CD4-positive, alpha-beta T cell treated with Interferon alpha-2 for 1 hour (primary cell): ENCODE data around the gene PACRG.
A peak's percentile ranks its signal among the peaks of the same experiment; 100 is the strongest.

Experiments used
- DNase-seq, 2 donors: peaks; one replicate each; pipeline ENCODE4 v3.0.0-alpha.2; 2020 to 2022

PACRG gene

DNA sequence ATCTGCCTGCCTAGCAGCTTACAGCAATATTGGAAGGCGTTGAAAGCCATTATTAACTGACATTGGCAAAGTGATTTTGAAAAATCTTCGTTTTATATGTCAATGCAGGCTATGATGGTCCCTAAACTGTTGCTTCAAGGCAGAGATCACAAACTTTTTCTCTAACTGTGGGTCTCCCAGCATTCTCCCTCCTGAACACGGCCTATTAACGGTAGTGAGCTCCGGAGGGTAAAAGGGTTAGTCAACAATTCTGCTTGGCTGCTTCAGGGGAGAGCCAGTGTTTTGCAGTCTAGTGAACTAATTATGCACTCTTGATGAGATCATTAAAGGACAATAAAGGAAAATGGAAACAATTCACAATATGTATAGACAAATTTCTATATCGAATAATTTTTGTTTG is 424.9 kb downstream of the PACRG start:
- DNase-seq = no peak

DNA sequence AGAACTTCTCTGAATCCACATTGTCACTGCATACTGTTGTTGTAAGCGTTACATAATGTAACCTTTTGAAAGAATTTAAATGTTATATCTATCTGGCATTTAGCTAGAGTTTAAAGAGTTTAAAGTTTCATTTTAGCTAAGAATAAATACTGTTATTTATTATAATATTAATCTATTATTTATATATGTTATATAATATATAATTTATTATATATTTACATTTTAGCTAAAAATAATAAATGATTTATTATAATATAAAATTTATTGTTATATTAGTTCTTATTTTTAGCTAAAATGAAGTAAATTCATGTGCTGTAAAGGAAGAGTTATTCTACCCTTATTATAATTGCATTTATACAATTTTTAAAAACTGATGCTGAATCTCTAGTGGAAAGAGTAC is 431.3 kb downstream of the PACRG start:
- no peak for DNase-seq

DNA sequence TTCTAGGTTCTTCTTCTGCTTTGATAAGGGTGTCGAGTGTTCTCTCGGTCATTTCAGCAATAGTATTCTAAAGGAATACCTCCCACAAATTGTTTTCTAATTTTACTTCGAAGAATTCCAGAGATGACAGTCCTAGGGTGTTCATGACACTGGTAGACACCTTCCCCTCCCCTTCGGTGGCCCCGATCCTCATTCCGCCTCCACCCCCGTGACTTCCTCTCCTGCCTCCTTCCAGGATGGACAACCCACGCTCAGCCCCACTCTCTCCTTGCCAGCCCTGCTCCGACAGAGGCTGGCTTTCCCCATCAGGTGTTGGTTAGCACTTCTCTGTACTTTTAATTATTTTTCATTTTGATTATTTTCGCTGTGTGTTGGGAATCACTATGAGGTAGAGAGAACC is 431.9 kb downstream of the PACRG start:
- DNase-seq = no peak

DNA sequence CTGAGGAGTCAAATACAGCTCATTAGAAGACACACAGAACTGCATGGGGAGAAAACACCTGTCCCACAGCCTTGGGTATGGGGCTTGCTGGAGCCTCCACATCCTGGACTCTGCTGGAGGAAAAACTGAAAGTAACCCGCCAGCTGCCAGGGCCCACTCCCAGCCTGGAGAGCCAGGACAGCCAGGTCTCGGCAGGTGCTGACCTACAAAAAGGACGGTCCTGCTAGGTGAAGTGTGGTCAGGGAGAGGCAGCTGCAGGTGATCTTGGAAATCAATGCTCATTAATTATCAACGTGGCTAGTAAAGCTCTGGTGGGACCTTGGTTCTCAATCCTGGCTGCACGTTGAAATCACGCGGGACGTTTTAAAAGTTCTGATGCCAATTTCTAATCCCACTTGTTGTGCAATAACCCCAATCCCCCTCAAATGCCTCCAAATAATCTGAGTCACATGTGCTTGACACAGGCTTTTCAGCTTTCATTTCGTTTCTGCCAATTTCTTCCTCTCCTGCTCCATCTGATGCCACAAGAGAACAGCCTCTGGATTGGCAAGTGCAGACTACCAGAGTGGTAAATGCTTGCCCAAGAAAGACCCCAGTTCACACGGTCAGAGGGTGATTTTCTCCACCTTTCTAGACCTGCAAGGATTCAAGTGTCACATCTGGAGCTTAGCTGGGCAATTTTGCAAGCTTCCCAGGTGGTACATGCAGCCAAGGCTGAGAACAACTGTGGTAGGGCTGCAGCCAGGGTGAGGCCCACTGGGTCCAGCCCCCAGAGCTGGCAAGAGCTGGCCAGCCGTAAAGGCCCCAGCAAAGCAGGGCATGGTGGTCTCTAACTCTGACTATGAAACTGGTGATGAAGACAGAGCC is 434.5 kb downstream of the PACRG start:
- DNase-seq = no peak

DNA sequence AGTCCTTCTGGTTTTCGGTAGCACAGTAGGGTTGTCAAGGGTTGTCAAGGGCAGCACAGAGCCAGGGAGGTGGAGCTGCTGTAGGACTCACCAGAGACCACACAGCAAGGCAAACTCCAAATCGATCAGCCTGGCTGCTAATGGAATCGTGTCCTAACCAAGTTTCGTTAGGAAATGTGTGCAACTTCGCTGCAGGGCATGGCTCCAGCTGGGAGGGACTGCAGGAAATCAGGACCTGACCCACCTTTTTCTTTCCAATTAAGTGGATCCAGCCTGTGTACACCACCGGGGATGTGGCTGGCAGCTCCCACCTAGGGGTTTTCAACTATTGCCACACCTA is 435.1 kb downstream of the PACRG start:
- DNase-seq = no peak

DNA sequence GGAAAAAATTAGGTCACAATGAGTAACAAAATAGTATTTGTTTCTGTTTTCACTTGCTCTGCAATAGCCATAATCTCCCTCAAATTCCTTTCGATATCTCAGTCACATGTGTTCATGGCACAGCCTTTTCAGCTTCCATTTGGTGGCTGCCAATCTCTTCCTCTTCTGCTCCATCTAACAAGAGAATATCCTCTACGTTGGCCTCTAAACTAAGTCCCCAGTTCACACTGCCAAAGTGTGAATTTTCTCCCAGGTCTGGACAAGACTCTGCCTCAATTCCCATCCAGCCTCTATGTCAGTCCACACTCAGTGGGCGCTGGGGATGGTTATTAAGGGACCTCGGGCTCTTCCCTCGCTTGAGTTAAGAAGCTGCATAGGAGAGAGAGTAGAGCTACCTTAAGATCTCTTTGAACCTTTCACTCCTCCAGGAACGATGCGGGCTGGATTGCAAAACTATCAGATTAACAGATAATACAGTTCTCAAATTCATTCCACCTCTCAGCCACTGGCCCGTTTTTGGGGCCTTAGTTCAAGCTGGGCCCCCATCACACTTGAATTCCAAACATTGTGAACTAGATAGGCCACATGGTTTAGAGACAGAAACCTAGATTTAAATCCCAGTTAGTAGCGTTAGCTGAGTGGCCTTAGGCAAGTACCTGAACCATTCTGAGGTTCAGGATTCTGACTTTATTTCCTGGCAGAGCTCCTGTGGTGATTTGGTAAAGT is 436.6 kb downstream of the PACRG start:
- DNase-seq = no peak

DNA sequence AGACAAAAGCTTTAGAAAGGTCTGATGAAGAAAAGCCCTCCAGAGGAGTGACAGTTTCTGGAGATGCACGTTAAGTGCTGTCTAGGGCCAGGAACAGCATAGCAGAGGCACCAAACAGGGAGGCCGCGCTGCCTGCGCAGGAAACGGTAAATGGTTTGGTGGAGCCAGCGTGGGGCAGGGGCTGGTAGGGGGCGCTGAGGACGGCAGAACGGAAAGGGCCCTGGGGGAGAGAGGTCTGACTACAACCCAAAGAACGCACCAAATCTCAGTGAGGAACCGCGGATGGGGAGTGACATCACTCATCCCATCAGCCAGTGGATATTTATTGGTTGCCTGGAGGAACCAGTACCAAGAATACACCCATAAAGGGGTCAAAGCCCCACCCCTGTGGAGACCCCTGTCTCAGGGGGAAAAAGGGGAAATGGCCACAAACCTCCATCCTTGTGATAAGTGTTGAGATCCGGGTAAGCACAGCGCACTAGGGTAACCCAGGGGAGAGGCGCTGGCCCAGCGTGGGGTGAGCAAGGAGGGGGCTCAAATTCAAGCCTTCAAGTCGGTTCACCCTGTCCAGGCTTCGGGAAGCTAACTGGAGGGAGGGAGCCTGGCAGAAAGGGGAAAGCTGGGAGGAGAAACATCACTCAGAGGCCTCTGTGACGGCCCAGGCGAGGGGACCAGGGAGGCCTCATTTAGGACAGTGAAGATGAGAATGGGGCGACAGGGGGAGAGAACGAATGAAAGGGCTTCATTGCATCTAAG is 437.6 kb downstream of the PACRG start:
- DNase-seq = no peak

DNA sequence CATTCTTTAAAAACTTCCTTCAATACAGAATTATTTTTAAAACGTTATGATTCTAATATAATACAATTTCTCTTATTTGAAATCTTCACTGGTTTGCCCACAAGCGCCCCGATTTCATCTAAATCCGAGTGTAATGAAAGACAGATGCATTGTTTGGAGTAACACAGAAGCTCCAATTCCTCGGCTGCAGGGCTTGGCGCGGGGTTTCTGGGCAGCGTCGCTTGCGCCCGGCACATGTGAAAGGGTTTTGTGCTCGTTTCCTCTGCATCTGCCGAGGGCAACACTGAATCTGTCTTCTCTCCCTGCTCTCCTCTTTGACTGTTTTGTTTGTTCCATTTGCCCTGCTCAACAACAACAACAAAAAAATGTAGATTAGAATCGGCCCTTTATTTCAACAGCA is 438.1 kb downstream of the PACRG start:
- DNase-seq = no peak

DNA sequence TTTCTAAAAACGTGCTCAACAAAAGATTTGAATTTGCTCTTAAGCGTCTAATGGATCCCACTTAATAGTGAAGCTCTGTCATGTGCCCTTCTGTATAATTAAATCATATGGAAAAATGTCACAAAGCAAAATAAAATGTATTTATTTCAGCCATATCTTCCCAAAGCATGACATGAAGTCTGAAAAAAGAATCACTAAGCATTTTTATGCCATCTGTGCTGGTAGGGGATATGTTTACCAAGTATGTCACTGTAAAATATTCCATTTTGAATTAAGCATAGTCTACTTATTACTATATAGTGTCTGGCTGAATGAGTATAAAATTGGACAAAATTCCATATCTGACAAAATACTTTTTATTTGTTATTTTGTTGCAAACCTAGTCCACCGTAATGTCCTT is 438.7 kb downstream of the PACRG start:
- DNase-seq = no peak

DNA sequence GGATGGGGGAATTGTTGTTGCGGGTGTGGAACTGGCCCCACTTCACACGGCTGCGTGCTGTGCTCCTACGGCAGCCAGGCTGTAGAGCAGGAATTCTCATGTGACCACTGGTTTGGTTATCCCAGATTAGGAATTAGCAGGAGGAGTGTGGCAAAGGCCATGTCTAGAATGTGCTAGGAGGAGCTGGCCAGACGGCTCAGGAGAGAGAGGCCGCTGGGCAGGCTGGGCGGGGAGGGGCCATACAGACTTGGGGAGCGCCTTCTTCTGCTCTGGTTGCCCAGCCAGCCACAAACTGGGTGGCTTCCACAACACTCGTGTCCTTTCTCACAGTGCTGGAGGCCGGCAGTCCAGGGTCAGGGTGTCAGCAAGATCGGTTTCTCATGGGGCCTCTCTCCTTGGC is 441.7 kb downstream of the PACRG start:
- DNase-seq = no peak

DNA sequence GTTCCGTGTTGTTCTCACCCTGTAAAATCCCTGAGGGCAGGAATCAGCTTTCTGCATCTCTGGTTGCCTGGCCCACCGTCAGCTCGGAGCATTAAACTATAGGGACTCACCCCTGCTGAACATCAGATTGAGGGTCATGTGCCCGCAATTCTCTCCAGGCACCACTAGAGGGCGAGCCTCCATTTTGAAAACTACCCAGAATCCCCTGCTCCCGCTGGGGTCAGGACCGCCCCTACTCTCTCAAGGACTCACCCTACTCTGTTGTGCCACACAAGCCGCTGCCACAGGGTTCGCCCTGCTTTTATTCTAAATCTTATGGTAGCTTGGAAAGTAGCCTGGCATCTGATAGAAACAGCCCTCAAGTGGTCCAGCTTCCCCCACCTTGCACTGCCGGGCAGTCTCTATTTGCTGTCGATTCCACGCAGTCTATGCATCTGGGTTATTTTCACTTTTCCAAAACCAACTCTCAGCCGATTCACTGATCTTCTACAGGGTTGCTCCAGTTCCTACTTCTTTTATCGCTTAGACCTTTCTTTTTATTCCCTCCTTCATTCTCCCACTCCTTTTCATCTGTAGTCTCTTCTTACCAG is 442.6 kb downstream of the PACRG start:
- peak; percentile 7 to 20 for DNase-seq

DNA sequence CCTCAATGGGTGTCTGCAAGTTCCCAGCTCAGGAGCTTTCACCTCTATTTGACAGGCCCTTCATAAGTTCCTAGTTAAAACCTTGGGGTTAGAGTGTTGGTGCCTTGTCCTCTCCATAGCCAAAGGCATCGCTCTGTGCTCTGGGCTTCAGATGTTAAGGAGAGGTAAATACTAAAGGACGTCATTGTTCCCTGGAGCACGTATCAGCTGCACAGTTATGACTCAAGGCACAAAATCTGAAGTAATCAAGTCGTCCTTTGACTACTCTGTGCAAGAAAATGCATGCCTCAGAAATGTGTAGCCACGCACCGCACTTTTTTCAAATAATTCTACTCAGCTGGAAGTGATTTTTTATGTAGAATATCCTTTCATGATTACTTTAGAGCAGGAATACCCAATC is 446.0 kb downstream of the PACRG start:
- no peak for DNase-seq

DNA sequence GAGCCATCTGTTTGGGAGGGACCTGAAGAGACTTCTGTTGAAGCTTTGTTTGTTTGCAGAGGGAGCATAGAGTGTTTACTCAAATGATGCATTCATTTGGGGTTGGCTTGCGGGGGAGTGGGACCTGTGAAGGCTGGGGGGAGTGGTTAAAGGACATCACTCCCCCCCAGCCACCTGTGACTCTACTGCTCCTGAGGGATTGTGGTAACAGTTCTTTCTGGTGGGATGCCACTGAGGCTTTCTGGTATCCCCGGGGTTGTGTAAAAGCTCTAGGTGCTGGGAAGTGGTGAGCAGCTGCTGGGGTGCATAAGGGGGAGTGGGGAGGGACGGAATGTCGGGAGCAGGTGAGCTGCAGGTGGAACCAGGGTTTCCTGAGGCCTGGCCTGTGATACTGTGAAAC is 447.5 kb downstream of the PACRG start:
- no peak for DNase-seq

DNA sequence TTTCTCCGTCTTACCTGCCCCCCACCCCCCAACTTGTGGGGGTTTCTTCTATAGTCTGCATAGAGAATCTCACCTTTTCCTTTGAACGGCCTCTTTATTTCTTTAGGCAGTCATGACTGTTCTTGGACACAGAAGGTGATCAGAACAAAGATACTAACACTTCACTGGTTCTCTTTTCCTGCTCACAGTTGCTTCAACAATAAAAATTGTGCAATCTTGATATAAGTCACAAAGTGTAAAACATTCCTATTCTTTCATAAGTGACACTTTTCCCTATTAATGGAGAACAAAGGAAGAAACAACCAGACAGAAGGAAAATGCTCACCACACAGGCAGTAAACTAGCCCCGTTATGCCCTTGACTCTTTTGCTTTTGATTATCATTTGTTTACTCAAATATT is 448.3 kb downstream of the PACRG start:
- DNase-seq = no peak

DNA sequence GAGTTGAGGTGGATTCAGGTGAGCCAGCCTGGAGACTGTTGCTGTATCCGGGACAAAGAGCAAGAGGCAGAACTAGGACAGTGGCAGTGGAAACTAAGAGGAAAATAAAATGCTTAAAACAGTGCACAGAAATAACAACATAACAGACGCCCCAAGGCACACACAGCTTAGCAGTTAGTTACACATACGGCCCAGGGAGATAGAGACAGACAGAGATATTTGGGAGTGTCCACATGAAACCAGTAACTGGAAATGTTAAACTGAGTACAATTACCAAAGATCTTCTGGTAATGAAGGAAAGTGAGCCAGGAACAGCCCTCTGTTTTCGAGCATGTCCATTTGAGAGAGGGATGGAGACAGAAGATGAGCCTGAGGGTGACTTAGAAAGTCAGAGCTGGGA is 449.2 kb downstream of the PACRG start:
- no peak for DNase-seq

DNA sequence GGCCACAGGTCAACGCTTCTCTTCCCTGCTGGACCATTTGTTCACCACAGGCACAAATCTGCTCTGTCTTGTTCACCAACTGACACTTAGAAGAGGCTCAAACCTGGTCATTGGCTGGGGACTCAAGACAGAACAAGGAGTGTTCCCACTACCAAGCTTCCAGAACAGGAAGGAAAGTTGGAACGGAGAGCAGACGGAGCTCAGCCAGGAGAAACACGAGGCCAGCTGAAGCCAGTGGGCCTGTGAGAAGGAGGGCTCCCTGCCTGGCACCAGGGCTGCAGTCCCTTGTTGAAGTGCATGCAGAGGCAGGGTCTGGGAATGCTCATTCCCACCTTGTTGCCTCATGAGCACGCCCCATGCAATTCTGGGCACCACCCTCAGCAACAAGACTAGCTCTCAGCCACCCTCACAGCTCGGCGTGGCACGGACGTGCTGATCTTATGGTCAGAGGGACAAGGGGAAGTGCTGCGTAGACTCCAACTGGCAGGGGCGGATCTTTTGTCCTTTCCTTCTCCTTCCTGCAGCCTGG is 450.2 kb downstream of the PACRG start:
- DNase-seq = no peak

DNA sequence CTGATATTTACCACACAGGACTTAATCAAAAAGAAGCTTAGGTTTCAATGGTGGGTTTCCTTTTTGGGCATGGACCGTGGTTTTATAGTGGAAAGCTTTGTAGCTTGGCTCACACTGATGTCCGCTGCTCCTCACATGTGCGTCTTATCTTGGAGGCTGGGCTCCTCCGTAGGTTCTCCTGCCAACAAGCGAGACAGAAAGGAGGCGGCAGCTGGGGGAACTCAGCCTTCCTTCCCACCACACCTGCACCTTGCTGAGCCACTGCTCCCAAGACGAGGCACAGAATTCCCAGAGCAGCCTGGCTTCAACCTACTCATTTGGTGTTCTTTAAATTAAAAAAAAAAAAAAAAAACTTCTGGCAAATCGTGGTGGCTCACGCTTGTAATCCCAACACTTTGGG is 451.3 kb downstream of the PACRG start:
- DNase-seq = no peak

DNA sequence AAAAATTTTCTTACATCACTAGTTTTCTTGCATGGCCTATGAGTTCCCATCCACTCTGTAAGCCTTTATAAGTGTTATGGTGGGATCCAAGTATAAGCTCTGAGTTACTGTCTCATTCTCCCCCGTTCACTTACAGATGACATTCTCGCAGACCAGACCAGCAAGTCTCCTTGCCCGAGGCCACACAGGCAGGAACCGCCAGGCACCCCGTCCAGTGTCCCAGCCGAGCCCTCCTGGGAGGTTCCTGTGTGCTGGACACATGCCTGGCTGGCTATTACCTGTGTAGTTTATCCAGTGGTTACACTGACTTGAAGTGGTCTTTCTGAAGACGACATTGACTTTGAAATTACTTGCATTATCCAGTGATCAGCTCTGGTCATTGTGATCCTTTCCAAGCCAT is 451.9 kb downstream of the PACRG start:
- no peak for DNase-seq

DNA sequence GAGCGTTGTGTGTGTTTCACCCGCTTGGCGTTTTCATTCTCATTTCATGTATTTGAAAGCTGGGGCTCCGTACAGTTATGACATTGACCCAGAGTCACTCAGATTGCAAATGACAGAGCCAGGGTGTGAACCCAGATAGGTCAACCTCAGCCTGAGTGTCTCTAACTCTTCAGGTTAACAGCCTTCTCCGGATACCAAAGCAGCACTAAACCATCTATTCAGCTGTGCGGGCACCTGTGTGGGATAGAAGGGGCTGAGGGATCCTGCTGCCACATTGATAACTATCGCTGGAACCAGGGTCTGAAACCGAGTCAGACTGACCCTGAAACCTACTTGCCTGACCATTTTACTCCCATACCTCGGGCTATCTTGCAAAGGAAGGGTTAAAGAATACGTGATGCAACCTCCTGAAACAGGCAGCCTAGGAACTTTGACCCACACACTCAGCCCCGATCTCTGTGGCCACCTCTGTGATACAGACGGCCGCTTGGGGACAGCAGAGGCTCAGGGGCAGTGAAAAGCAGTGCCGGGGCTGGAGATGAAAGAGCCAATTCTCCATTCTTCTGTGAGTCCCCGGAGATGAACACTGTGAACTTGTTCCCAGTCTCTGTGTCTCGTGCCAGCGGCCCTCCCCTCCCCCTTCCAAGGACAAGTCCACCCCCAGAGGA is 453.2 kb downstream of the PACRG start:
- peak; percentile 11 to 13 for DNase-seq

DNA sequence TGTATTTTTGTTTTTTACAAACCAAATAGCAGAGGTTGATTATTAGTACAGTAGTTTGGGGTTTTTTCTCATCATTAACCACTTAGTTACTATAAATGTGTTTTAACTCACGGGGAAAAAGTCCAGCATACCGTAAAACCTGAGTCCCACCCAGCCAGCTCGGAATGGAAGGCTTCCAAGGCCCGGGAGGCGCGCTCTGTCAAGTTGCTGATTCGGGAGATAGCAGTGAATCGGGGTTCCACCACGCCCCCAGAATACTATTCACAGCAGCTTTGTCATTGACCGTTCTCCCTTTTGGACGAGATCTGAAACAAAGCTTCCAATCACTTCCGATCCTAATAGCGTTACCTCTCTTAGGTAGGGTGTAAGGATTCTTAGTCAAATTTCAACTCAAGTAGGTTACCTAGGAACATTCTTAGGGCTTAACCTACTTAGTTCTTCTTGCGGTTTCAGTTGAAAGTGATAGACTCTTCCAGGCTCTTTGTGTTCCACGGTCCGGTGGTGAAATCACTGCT is 453.9 kb downstream of the PACRG start:
- no peak for DNase-seq

DNA sequence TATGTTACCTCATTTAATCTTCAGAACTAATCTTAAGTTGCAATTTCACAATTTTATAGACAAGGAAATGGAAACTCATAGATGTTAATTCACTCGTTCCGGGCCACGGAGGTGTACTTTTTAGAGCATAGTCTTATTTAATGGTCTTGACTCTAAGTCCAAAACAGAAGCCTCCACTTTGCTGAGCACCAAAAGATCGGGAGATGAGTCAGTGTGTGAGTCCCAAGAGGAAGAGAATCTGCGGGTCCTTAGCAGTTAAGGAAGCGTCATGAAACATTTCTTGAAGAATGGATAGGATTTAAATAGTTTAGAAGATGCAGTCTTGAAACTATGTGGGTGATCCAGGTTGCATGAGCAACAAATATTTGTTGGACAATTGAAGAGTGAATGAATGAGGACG is 454.9 kb downstream of the PACRG start:
- no peak for DNase-seq

DNA sequence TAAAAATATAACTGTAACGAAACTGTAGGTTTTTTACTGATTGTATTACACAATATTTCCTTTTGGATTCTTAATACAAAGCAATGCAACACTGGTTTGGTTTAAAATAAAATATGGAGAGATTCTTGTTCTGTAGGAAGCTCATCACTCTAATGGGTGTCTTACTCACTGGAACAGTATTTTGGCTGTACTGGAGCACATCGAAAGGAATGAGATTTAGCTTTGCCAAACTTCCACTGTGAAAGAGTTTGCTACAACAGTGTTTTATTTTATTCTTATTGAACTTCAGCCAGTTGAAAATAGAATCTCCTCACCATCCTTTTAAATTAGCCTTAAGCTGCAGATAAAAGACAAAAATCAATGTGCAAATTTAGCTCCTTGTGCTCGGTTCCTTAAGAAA is 456.0 kb downstream of the PACRG start:
- DNase-seq = no peak
